Trophoblast cell (in vitro differentiated cells and primary cell): ENCODE results near the gene TRAPPC12.

Experiments used
- DNase-seq, 2 donors: peaks; one replicate each; pipeline ENCODE4 v3.0.0-alpha.2; 2016
- H2AFZ ChIP-seq: 2 replicates; pipeline ENCODE4 v1.6.1; 2013; ENCODE audit warnings: low read length, moderate library complexity, mild to moderate bottlenecking; ENCODE audit not compliant: insufficient read depth, poor library complexity
- H2AK5ac ChIP-seq: 2 replicates; pipeline ENCODE4 v1.6.1; 2013; ENCODE audit warnings: mild to moderate bottlenecking, low read length
- H2BK120ac ChIP-seq: 2 replicates; pipeline ENCODE4 v1.6.1; 2013; ENCODE audit warnings: low read length, mild to moderate bottlenecking, moderate library complexity; ENCODE audit not compliant: insufficient read depth, poor library complexity
- H2BK12ac ChIP-seq: 2 replicates; pipeline ENCODE4 v1.6.1; 2013; ENCODE audit warnings: mild to moderate bottlenecking, low read length, moderate library complexity
- H2BK5ac ChIP-seq: 2 replicates; pipeline ENCODE4 v1.6.1; 2013; ENCODE audit warnings: low read length, low read depth, moderate library complexity, mild to moderate bottlenecking; ENCODE audit not compliant: poor library complexity
- H3K14ac ChIP-seq: 2 replicates; pipeline ENCODE4 v1.6.1; 2013; ENCODE audit warnings: mild to moderate bottlenecking, low read length
- H3K18ac ChIP-seq: 2 replicates; pipeline ENCODE4 v1.6.1; 2013; ENCODE audit warnings: mild to moderate bottlenecking, low read length
- H3K23ac ChIP-seq: 2 replicates; pipeline ENCODE4 v1.6.1; 2013; ENCODE audit warnings: low read length
- H3K27ac ChIP-seq: 2 replicates; pipeline ENCODE4 v1.5.1; 2013; ENCODE audit warnings: low read depth, mild to moderate bottlenecking, inconsistent platforms, low read length, moderate library complexity
- H3K27me3 ChIP-seq: 2 replicates; pipeline ENCODE4 v1.6.1; 2013; ENCODE audit warnings: inconsistent platforms, mild to moderate bottlenecking, low read length, moderate library complexity; ENCODE audit not compliant: insufficient read depth
- H3K36me3 ChIP-seq, 2 experiments: 1 replicate in 1 of 2; 2 replicates in 1 of 2; pipeline ENCODE4 v1.6.1; 2013; ENCODE audit warnings: low read length in 2 of 2, mild to moderate bottlenecking in 2 of 2, moderate library complexity in 1 of 2; ENCODE audit not compliant: insufficient read depth in 2 of 2, control insufficient read depth in 1 of 2
- H3K4ac ChIP-seq: 2 replicates; pipeline ENCODE4 v1.6.1; 2013; ENCODE audit warnings: low read depth, mild to moderate bottlenecking, low read length, moderate library complexity
- H3K4me1 ChIP-seq, 2 experiments: 1 replicate in 1 of 2; 2 replicates in 1 of 2; pipeline ENCODE4 v1.6.1; 2013; ENCODE audit warnings: low read length in 2 of 2, mild to moderate bottlenecking in 2 of 2, moderate library complexity in 1 of 2; ENCODE audit not compliant: insufficient read depth in 2 of 2, control insufficient read depth in 1 of 2
- H3K4me2 ChIP-seq: 2 replicates; pipeline ENCODE4 v1.6.1; 2013; ENCODE audit warnings: inconsistent platforms, mild to moderate bottlenecking, low read length, moderate library complexity
- H3K4me3 ChIP-seq: 2 replicates; pipeline ENCODE4 v1.5.1; 2013; ENCODE audit warnings: mild to moderate bottlenecking, low read depth, low read length, inconsistent platforms
- H3K79me1 ChIP-seq: one replicate; pipeline ENCODE4 v1.6.1; 2013; ENCODE audit warnings: low read length
- H3K79me2 ChIP-seq: 2 replicates; pipeline ENCODE4 v1.6.1; 2013; ENCODE audit warnings: low read length, mild to moderate bottlenecking; ENCODE audit not compliant: control insufficient read depth, insufficient read depth, poor library complexity
- H3K9ac ChIP-seq: 2 replicates; pipeline ENCODE4 v1.6.1; 2013; ENCODE audit warnings: mild to moderate bottlenecking, low read length
- H3K9me3 ChIP-seq: 2 replicates; pipeline ENCODE4 v1.6.1; 2013; ENCODE audit warnings: low read depth, mild to moderate bottlenecking, control low read depth, inconsistent platforms, low read length; ENCODE audit not compliant: insufficient read depth
- H4K12ac ChIP-seq: 2 replicates; pipeline ENCODE4 v1.6.1; 2013; ENCODE audit warnings: low read depth, mild to moderate bottlenecking, low read length, moderate library complexity
- H4K8ac ChIP-seq: 2 replicates; pipeline ENCODE4 v1.6.1; 2013; ENCODE audit warnings: low read depth, mild to moderate bottlenecking, low read length, moderate library complexity
- H4K91ac ChIP-seq: one replicate; pipeline ENCODE4 v1.6.1; 2013; ENCODE audit warnings: low read depth, mild to moderate bottlenecking, low read length, moderate library complexity
- WGBS: extraction: QIAGEN DNeasy Blood & Tissue Kit; methylation state at CpG from one replicate; pipeline ENCODE4 v1.1.7; 2013; ENCODE audit warnings: missing lambda C conversion rate; ENCODE audit not compliant: insufficient read length, insufficient coverage; ENCODE audit errors: extremely low coverage; 5-methylcytosine and 5-hydroxymethylcytosine counted together

TRAPPC12 gene

DNA sequence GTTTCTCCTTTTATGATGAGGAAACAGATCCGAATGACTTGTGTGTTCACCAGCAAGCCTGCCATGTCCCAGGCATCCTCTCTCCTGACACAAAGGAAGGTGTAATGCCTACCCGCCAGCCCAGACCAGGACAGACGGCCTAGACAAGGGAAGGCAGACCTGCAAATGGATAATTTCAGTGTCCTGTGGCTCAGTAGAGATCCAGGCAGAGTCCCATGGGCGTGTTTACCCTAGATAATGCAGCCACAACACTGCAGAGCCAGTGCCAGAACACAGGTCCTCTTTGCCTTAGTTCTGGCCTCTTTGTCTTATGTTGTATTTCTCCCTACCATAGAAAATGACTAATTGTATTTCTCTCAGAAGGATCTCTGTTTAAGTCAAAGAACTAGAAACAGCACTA lies 12.7 kb downstream of the TRAPPC12 start:
- Histone ChIP-seq H4K8ac (no peak overlapping the region), H2BK5ac (no peak overlapping the region), H3K18ac (no peak overlapping the region), H4K12ac (no peak overlapping the region), H2BK12ac (no peak overlapping the region), H2BK120ac (no peak overlapping the region), H3K79me1 (no peaks in the 10 kb centered on the region), H3K4me1 (no peaks in the 10 kb centered on the region), H3K23ac (no peak overlapping the region), H2AK5ac (no peak overlapping the region), H3K79me2 (no peaks in the 10 kb centered on the region), H3K4me3 (no peak overlapping the region), H3K27me3 (no peaks in the 10 kb centered on the region), H4K91ac (no peak overlapping the region), H3K4me2 (no peak overlapping the region), H2AFZ (no peak overlapping the region), H3K27ac (no peak overlapping the region), H3K9me3 (peaks cover 3% of the 10 kb centered on the region), H3K9ac (no peak overlapping the region), H3K36me3 (peaks cover 27 to 40% of the 10 kb centered on the region in 2 experiments), H3K4ac (no peak overlapping the region), H3K14ac (no peak overlapping the region)
- DNase-seq: no peak
- WGBS: no CpG with 5 or more reads among the region's 4 CpGs

DNA sequence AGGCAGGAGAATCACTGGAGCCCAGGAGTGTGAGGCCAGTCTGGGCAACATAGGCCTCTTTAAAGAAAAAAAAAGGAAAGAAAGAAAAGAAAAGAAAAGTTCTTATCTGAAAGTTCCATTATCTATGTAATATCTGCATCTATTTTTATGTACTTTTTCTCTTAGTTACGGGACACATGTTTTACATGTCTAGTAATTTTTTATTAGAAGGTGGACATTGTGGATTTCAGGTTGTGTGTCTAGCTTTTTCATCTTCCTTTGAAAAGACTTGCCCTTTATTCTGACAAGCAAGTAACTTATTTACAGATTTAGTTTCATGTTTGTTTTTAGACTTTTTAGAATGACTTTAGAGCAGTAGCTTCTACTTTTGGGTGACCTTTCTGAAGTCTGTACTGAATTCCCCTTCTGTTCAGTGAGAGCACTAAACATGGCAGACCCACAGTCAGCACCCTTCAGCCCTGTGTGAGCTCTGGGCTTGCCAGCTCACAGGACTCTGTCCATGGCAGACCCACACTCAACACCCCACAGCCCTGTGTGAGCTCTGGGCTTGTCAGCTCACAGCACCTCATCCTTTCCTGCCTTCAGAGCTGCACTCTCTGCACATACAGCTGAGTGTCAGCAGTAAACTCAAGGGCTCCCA lies 17.5 kb downstream of the TRAPPC12 start:
- no peak overlapping the region for H2BK12ac ChIP-seq
- no CpG with 5 or more reads among the region's 1 CpG for WGBS
- no peak overlapping the region for H3K4me3 ChIP-seq
- no peak overlapping the region for H2BK5ac ChIP-seq
- peaks cover 13 to 25% of the 10 kb centered on the region in 2 experiments for H3K36me3 ChIP-seq
- no peak overlapping the region for H2AFZ ChIP-seq
- no peaks in the 10 kb centered on the region for H3K4me1 ChIP-seq
- H4K91ac ChIP-seq: no peak overlapping the region
- H2BK120ac ChIP-seq: no peak overlapping the region
- H4K12ac ChIP-seq: no peak overlapping the region
- no peak overlapping the region for H3K14ac ChIP-seq
- H2AK5ac ChIP-seq: no peak overlapping the region
- H3K4ac ChIP-seq: no peak overlapping the region
- H3K27ac ChIP-seq: no peak overlapping the region
- H3K9me3 ChIP-seq: peaks cover 3% of the 10 kb centered on the region
- no peak overlapping the region for H4K8ac ChIP-seq
- no peak overlapping the region for H3K4me2 ChIP-seq
- no peak overlapping the region for H3K18ac ChIP-seq
- H3K23ac ChIP-seq: no peak overlapping the region
- H3K9ac ChIP-seq: no peak overlapping the region
- H3K79me2 ChIP-seq: no peaks in the 10 kb centered on the region
- no peaks in the 10 kb centered on the region for H3K27me3 ChIP-seq
- no peak for DNase-seq
- H3K79me1 ChIP-seq: no peaks in the 10 kb centered on the region

DNA sequence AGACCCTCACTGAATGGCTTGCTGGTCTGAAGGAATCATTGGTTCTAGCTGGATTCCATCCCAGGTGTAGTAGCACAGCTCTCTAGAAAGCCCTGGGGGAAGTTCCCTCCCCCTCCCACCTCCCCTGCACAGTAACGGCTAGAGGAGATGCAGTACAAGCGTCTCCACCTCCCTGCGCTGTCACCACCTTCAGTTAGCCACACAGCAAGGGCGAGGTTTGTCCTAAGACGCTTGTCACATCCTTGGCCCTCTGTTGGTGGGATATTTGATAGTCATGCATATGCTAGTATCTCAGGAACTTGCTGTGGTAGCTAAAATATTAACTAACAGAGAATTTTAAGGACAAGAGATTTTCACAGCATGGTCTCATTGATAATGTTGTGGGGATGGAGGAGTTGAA lies 19.4 kb downstream of the TRAPPC12 start:
- Histone ChIP-seq H3K27me3 (no peaks in the 10 kb centered on the region), H3K27ac (no peak overlapping the region), H3K4me2 (no peak overlapping the region), H3K14ac (no peak overlapping the region), H4K8ac (no peak overlapping the region), H3K9ac (no peak overlapping the region), H2BK12ac (no peak overlapping the region), H3K4me1 (no peaks in the 10 kb centered on the region), H3K23ac (no peak overlapping the region), H3K18ac (no peak overlapping the region), H3K4me3 (no peak overlapping the region), H3K79me2 (no peaks in the 10 kb centered on the region), H2BK5ac (no peak overlapping the region), H4K91ac (no peak overlapping the region), H3K4ac (no peak overlapping the region), H3K79me1 (no peaks in the 10 kb centered on the region), H2AFZ (no peak overlapping the region), H3K36me3 (peaks cover 14 to 25% of the 10 kb centered on the region in 2 experiments), H2BK120ac (no peak overlapping the region), H4K12ac (no peak overlapping the region), H2AK5ac (no peak overlapping the region), H3K9me3 (peaks cover 3% of the 10 kb centered on the region)
- WGBS: no CpG with 5 or more reads among the region's 5 CpGs
- DNase-seq: no peak

DNA sequence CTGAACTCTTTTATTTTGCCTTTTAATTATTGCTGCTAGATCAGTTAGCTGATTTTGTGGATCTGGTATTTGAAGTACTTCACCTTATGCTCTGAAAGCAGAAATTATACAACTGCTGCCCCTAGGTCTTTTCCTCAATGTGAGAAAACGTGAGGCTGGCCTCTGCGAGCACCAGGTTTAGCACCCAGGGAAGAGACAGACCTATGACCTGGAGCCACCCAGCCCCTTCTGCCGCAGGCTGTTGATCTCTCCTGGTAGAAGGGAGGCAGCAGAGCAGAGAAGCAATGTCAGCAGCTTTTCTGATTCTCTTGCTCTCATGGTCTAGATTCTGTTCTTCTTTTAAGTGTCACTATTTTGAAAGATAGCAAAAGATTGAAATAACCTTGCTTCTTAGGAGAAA lies 19.9 kb downstream of the TRAPPC12 start:
- peaks cover 16 to 23% of the 10 kb centered on the region in 2 experiments for H3K36me3 ChIP-seq
- no peak overlapping the region for H3K4me3 ChIP-seq
- WGBS: no CpG with 5 or more reads among the region's 3 CpGs
- no peaks in the 10 kb centered on the region for H3K4me1 ChIP-seq
- H3K23ac ChIP-seq: no peak overlapping the region
- no peak overlapping the region for H2AK5ac ChIP-seq
- no peak overlapping the region for H4K12ac ChIP-seq
- DNase-seq: no peak
- H3K4ac ChIP-seq: no peak overlapping the region
- H3K18ac ChIP-seq: no peak overlapping the region
- H3K27me3 ChIP-seq: no peaks in the 10 kb centered on the region
- no peak overlapping the region for H3K27ac ChIP-seq
- H3K4me2 ChIP-seq: no peak overlapping the region
- H2BK12ac ChIP-seq: no peak overlapping the region
- H4K91ac ChIP-seq: no peak overlapping the region
- no peaks in the 10 kb centered on the region for H3K79me2 ChIP-seq
- H3K79me1 ChIP-seq: no peaks in the 10 kb centered on the region
- H2BK5ac ChIP-seq: no peak overlapping the region
- H2AFZ ChIP-seq: no peak overlapping the region
- no peak overlapping the region for H3K14ac ChIP-seq
- no peak overlapping the region for H2BK120ac ChIP-seq
- peaks cover 3% of the 10 kb centered on the region for H3K9me3 ChIP-seq
- H4K8ac ChIP-seq: no peak overlapping the region
- no peak overlapping the region for H3K9ac ChIP-seq
